ENCODE measurements around the gene TRIM22.

TRIM22 gene

DNA sequence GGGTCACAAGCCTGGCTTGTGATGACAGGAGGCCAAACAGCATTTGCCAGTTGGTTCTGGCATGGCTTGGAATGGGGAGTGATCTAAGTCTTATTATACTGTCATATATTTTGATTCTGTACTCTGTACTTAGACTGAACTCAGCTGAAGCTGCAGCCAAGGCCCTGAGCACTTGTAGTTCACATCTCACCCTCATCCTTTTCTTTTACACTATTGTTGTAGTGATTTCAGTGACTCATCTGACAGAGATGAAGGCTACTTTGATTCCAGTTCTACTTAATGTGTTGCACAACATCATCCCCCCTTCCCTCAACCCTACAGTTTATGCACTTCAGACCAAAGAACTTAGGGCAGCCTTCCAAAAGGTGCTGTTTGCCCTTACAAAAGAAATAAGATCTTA lies 47.5 kb downstream of the TRIM22 start:
- CTCF ChIA-PET: interaction anchor here (1.2 to 3.2 kb wide), 2 partner anchors 11 to 59 kb away, joined by 3 to 11 read pairs; no protein-coding TSS in a partner anchor
- POLR2A ChIA-PET: no interaction called here
- TF ChIP-seq, protein P1, sequence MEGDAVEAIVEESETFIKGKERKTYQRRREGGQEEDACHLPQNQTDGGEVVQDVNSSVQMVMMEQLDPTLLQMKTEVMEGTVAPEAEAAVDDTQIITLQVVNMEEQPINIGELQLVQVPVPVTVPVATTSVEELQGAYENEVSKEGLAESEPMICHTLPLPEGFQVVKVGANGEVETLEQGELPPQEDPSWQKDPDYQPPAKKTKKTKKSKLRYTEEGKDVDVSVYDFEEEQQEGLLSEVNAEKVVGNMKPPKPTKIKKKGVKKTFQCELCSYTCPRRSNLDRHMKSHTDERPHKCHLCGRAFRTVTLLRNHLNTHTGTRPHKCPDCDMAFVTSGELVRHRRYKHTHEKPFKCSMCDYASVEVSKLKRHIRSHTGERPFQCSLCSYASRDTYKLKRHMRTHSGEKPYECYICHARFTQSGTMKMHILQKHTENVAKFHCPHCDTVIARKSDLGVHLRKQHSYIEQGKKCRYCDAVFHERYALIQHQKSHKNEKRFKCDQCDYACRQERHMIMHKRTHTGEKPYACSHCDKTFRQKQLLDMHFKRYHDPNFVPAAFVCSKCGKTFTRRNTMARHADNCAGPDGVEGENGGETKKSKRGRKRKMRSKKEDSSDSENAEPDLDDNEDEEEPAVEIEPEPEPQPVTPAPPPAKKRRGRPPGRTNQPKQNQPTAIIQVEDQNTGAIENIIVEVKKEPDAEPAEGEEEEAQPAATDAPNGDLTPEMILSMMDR (IDR thresholded peaks at IDR 0.05; ENCODE audit: control extremely low read depth, extremely low read depth, low read depth, missing control alignments): no peak
- no peak for DNase-seq (ENCODE audit: extremely low spot score)

DNA sequence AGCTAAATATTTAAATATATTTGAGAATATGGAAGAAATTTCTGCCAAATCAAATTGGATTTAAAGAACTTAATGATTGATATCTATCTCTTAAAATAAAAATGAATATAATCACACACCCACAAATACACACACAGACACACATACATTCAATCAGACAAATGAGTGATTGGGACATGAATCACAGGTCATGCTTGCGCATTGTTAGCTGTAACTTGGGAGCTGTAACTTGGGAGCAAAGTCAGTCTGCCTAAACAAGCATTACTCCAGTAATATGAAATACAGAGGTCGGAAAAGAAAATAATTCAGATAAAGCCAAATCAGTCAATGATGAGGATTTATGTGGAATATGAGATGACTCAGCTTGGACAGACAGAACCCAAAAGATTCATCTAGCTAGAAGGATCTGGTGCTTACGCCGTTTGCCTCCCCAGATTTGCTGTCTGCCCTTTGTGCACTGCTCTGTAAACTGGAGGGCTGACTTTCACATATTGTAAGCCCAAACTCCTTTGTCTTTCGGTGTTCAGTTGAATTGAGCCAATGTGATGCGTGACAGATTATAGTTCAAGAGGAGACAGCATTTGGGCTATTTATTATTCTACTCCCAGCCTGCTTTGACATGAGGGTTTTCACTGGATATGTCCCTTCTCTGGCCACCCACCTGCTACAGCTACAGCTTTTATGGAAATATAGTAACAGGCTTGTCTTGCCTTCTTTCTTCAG lies 48.2 kb downstream of the TRIM22 start:
- ChIA-PET POLR2A (no interaction called here), CTCF (interaction anchor here (1.2 to 3.2 kb wide), 2 partner anchors 12 to 60 kb away, joined by 3 to 11 read pairs; no protein-coding TSS in a partner anchor)
- no peak for DNase-seq (ENCODE audit: extremely low spot score)
- TF ChIP-seq, protein P1 (IDR thresholded peaks at IDR 0.05; ENCODE audit: control extremely low read depth, extremely low read depth, low read depth, missing control alignments): no peak

DNA sequence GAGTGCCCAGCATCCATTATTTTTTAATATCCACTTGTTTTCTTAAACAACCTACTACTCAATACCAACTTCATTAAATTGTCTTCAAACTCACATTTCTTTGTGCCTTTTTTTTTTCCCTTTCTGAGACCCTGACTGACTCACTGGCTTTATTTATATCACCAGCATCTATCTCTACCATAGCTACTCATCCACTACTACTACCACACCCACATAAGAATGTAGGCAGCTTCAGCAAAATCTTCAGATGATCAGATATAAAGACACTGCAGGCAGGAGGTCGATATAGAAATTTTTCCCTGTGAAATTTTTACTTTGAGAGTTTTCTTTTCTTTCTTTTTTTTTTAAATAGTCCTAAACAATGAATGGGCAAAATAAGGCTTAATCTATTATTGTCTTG lies 48.8 kb downstream of the TRIM22 start:
- ChIA-PET POLR2A (no interaction called here), CTCF (no interaction called here)
- DNase-seq (ENCODE audit: extremely low spot score): no peak
- TF ChIP-seq, protein P1 (IDR thresholded peaks at IDR 0.05; ENCODE audit: control extremely low read depth, extremely low read depth, low read depth, missing control alignments): no peak

DNA sequence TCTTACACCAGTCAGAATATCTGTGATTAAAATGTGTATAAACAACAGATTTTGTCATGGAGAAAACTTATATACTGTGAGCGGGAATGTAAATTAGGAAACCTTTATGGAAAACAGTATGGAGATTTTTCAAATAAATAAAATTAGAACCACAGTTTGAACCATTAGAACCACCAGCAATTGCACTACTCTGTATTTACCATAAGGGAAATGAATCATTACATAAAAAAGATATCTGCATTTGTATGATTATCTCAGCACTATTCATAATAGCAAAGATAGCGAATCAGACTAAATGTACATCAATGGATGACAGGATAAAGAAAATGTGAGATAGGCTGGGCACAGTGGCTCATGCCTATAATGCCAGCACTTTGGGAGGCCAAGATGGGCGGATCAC lies 57.0 kb downstream of the TRIM22 start:
- no peak for DNase-seq (ENCODE audit: extremely low spot score)
- TF ChIP-seq, protein P1 (IDR thresholded peaks at IDR 0.05; ENCODE audit: control extremely low read depth, extremely low read depth, low read depth, missing control alignments): no peak
- CTCF ChIA-PET: no interaction called here
- POLR2A ChIA-PET: no interaction called here

DNA sequence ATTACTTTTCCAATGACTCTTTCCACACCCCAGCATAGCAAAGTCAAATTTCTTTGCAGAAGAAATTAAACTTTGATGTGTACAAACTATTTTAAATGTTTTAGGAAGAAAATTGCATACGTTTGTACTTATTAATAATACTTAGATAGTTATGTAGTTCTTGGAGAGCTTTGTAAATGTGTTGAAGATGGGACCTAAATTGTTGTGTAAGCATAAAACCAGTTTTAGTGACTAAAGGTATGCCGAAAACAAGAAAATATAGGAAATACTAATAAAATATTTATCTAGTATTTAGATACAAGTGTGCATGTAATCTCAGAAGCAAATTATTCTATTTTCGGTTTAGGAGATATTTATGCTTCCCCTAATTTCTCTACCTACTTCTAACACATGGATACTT lies 60.2 kb downstream of the TRIM22 start:
- no peak for DNase-seq (ENCODE audit: extremely low spot score)
- ChIA-PET CTCF (no interaction called here), POLR2A (no interaction called here)
- TF ChIP-seq, protein P1 (IDR thresholded peaks at IDR 0.05; ENCODE audit: control extremely low read depth, extremely low read depth, low read depth, missing control alignments): no peak

DNA sequence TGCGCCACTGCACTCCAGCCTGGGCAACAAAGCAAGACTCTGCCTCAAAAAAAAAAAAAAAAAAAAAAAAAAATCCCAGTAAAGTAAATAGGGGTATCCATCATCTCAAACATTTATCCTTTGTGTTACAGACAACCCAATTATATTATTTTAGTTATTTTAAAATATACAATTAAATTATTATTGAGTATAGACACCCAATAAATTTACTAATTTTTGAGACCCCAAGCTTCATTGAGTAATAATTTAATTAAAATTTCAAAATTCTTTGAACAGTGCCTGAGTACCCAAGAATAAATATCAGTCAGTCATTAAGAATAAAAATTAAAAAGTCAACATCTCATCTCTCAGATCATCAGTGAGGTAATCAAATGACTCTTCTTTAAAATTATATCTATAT lies 64.4 kb downstream of the TRIM22 start, which contains the start of gene OR52N4:
TSS of gene OR52N4 (plus strand) at position 301 of the 400 bp plus-strand sequence. CDS start 498 bp downstream, outside the sequence.
- CTCF ChIA-PET: no interaction called here
- TF ChIP-seq, protein P1 (IDR thresholded peaks at IDR 0.05; ENCODE audit: control extremely low read depth, extremely low read depth, low read depth, missing control alignments): no peak
- POLR2A ChIA-PET: no interaction called here
- no peak for DNase-seq (ENCODE audit: extremely low spot score)
